ENCODE data around the gene OMP.
A peak's percentile ranks its signal among the peaks of the same experiment; 100 is the strongest.

Gene OMP

DNA sequence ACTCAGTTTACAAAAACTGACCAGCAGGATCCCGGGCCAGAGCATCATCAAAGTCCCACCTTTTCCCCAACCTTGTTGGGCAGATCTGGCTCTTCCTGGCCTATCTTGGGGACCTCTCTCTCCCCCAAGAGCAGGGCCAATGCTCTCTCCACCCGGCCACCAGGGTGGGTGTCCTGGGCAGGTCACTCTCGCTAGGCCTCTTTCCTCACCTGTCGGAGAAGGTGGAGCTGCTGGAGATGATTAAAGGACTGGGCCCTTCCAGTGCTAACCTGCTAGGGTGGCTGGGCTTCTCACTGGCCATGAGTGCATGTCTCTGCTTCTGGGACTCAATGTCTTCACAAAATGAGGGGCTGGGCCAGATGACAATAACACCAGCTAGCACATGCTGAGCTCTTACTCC lies 38.8 kb upstream of the OMP start:
- H3K4me3 ChIP-seq (ENCODE audit: low read depth, low read length) = no peak overlapping the region
- DNase-seq (ENCODE audit: low read depth) = no peak
- TF ChIP-seq, protein P1, sequence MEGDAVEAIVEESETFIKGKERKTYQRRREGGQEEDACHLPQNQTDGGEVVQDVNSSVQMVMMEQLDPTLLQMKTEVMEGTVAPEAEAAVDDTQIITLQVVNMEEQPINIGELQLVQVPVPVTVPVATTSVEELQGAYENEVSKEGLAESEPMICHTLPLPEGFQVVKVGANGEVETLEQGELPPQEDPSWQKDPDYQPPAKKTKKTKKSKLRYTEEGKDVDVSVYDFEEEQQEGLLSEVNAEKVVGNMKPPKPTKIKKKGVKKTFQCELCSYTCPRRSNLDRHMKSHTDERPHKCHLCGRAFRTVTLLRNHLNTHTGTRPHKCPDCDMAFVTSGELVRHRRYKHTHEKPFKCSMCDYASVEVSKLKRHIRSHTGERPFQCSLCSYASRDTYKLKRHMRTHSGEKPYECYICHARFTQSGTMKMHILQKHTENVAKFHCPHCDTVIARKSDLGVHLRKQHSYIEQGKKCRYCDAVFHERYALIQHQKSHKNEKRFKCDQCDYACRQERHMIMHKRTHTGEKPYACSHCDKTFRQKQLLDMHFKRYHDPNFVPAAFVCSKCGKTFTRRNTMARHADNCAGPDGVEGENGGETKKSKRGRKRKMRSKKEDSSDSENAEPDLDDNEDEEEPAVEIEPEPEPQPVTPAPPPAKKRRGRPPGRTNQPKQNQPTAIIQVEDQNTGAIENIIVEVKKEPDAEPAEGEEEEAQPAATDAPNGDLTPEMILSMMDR (IDR thresholded peaks at IDR 0.05; ENCODE audit: low read depth, low read length, missing control alignments) = no peak

DNA sequence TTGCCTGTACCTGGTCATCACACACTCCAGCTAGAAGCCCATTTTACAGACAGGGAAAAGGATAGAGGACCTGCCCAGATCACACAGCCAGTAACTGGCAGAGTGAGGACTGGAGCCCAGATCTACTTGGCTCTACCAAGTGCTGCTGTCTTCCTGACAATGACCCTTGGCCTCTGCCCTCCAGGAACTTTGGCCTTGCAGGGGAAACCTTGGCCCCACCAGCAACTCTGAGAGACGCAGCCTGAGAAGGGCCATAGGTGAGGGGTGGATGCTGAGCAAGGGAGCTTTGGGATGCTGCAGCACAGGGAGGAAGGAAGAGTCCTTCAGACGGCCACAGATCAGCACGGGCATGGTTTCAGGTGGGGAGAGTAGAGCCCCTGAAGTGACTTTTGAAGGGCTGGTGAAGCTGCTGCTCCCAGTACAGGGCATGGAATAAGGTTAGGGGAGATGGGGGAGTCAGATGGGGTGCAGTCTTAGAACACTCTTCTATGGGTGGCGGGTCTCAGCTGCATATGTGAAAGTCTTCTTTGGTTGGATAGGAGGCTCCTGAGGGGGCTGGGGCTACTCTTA lies 37.9 kb upstream of the OMP start:
- H3K4me3 ChIP-seq (ENCODE audit: low read depth, low read length) = no peak overlapping the region
- TF ChIP-seq, protein P1 (IDR thresholded peaks at IDR 0.05; ENCODE audit: low read depth, low read length, missing control alignments) = no peak
- DNase-seq (ENCODE audit: low read depth) = no peak

DNA sequence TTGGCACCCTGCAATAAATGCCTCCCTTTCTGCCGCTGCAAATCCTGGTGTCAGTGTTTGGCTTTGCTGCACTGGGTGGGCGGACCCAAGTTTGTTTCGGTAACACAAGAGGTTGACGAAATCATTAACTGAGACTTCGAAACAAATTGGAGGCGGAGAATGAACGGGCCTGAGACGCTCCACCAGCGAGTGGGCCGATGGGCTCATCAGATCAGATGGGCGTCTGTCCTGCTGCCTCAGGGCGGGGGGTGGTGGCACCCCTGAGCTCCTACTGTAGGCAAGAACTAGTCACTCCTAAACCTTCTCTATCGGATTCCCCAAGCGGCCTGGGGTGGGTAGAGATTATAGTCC lies 36.8 kb upstream of the OMP start:
- H3K4me3 ChIP-seq (ENCODE audit: low read depth, low read length) = peak overlapping the region; percentile 47
- DNase-seq (ENCODE audit: low read depth) = no peak
- TF ChIP-seq, protein P1 (IDR thresholded peaks at IDR 0.05; ENCODE audit: low read depth, low read length, missing control alignments) = no peak

DNA sequence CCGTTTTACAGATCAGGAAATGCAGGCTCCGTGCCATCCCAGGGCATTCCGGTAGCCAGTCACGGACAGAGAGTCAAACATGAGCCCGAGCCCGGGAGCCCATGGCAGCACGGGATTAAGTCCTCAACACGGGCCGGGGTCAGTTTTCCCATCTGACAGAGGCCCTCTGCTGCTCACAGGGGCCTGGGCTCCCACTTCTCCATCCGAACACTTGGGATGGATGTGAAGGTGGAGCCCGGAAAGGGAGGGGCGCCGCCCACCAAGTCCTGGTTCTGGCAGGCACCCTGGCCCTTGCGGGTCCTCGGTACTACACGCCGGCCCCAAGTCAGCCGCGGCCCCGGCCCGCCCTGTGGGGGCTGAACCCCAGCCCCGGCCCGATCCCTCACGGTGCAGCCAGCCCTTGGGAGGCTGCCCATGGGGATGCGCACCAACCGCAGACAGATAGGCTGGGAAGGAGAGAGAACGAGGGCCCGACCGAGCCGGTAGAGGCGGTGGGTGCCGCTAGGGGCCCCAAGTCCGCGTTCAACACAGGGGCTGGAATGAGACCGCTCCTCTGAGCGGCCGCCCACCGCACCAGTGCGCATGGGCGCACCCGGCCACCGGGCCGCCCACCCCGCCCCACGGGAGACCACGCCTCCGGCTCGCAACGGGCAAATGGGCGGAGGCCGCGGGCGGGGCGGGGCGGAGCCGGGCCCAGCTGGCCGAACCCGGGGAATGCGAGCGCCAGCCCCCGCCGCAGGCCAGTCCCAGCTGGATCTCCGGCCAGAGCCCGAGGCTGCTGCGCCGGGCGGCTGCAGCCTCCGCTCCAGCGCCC lies 36.2 kb upstream of the OMP start, which contains the start of gene CAPN5:
CAPN5 (plus strand) TSS at position 743 of the 814 bp plus-strand sequence. CDS start 17,916 bp downstream, outside the sequence.
- peak within 1 kb of the TSS; percentile 47 for H3K4me3 ChIP-seq (ENCODE audit: low read depth, low read length)
- DNase-seq (ENCODE audit: low read depth) = no peak
- TF ChIP-seq, protein P1 (IDR thresholded peaks at IDR 0.05; ENCODE audit: low read depth, low read length, missing control alignments) = peak; percentile 20

DNA sequence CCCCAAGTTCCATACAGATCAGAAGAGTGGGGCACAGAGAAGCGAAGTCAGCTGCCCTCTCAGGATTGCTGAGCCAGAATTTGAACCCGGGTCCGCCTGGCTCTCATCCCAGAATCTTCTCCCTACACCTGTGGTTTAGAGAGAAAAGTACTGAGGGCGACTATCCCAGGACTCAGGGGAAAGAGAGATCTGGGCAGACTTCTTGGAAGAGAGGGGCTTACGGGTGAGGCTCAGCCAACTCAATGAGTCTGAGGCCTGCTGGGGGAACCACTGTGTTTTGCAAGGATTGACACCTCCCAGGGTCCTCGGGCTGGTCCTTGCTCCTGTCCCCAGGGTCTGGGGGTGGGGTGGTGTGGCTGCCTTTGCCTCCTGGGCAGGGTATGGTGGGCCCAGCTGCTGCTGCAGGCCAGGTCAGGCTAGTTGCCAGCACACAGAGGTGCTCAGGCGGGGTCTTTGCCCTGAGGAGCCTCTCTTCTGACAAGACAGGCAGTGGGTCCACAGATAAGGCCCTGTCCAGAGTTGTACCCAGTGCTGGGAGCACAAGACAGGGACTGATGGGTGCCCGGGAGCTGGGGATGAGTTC lies 34.7 kb upstream of the OMP start:
- H3K4me3 ChIP-seq (ENCODE audit: low read depth, low read length) = no peak overlapping the region
- TF ChIP-seq, protein P1 (IDR thresholded peaks at IDR 0.05; ENCODE audit: low read depth, low read length, missing control alignments) = no peak
- no peak for DNase-seq (ENCODE audit: low read depth)

DNA sequence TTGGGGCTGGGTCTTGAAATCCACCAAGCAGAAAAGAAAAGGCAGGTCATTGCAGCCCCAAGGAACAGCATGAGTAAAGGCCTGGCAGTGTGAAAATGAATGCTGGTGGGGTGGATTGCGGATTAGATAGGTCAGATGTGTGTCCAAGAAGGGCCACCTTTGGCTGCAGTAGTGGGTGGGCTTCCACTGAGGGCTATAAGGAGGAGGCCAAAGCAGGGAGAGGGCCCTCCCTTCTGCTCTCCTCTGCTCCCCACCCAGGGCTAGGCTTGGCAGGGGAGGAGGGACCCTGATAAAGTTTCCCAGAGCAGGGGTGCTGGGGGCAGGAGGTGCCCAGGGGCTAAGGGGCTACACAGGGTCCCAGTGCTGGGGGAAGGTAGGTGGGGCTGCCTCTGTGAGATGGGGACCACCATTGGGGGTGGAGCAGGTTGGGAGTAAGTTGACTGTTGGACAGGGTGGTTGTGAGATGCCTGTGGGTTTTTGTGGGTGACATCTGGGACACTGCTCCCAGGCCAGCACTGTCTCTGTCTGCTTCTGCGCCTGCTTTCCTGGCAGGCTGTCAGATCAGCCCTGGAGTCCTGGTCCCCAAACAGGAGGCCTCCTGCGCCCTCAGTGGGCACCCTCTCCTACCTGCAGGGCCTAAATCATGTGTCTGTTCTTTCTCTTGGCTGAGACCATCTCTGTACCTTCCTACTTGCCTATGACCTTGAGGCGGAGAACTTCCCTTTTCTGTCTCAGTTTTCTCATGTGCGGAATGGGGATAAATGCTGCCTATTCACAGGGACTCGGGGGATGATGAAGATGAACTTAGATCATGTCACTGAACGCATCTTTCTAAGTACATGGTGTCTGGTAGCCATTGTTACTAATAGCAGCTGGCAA lies 33.9 kb upstream of the OMP start:
- DNase-seq (ENCODE audit: low read depth) = no peak
- TF ChIP-seq, protein P1 (IDR thresholded peaks at IDR 0.05; ENCODE audit: low read depth, low read length, missing control alignments) = no peak
- no peak overlapping the region for H3K4me3 ChIP-seq (ENCODE audit: low read depth, low read length)
